NCI-H82 treated with DMSO at 0.1 percent for 48 hours (cell line): ENCODE results near the gene DNAJC5.
"Not testable (repeated sequence)": the region's sequence is repeated elsewhere in the genome, so short reads cannot be mapped to it uniquely, and the experiment has no call there.

Experiments used
- DNase-seq: peaks from one replicate; lab custom pipeline; 2025; ENCODE audit not compliant: unreplicated experiment; lab: John Stamatoyannopoulos, UW

Gene DNAJC5

GRCh38 chr20:63903796-63904561 is 9.1 kb downstream of the DNAJC5 start:
- no peak for DNase-seq

- no peak for DNase-seq
Observed at GRCh38 chr20:63908008-63908682, 13.2 kb downstream of the DNAJC5 start.

- DNase-seq: no peak
Observed at GRCh38 chr20:63911176-63911575, 16.2 kb downstream of the DNAJC5 start.

- no peak for DNase-seq
Observed at GRCh38 chr20:63913768-63914167, 18.8 kb downstream of the DNAJC5 start.

- no peak for DNase-seq
Observed at GRCh38 chr20:63915471-63915870, 20.5 kb downstream of the DNAJC5 start.

GRCh38 chr20:63916371-63916939 is 21.5 kb downstream of the DNAJC5 start:
- DNase-seq: not testable (repeated sequence)

GRCh38 chr20:63917811-63918210 is 22.9 kb downstream of the DNAJC5 start:
- DNase-seq: no peak

GRCh38 chr20:63919130-63919529 is 24.2 kb downstream of the DNAJC5 start:
- DNase-seq: no peak

- no peak for DNase-seq
Observed at GRCh38 chr20:63920226-63920625, 25.3 kb downstream of the DNAJC5 start.

GRCh38 chr20:63923651-63924050 is 28.7 kb downstream of the DNAJC5 start:
- DNase-seq: no peak

GRCh38 chr20:63924241-63924640 is 29.3 kb downstream of the DNAJC5 start:
- DNase-seq: no peak

- DNase-seq: no peak
Observed at GRCh38 chr20:63926298-63926697, 31.4 kb downstream of the DNAJC5 start.

- no peak for DNase-seq
Observed at GRCh38 chr20:63929071-63929470, 34.1 kb downstream of the DNAJC5 start.

- not testable (repeated sequence) for DNase-seq
Observed at GRCh38 chr20:63929473-63929883, 34.6 kb downstream of the DNAJC5 start.

- DNase-seq: no peak
Observed at GRCh38 chr20:63930971-63931553, 36.1 kb downstream of the DNAJC5 start.

GRCh38 chr20:63931735-63932134 is 36.8 kb downstream of the DNAJC5 start:
- no peak for DNase-seq

- no peak for DNase-seq
Observed at GRCh38 chr20:63932606-63933160, 37.8 kb downstream of the DNAJC5 start.

GRCh38 chr20:63933646-63934045 is 38.7 kb downstream of the DNAJC5 start:
- no peak for DNase-seq

GRCh38 chr20:63934271-63935068 is 39.5 kb downstream of the DNAJC5 start:
- no peak for DNase-seq

GRCh38 chr20:63935447-63935846 is 40.5 kb downstream of the DNAJC5 start:
- no peak for DNase-seq

- no peak for DNase-seq
Observed at GRCh38 chr20:63937596-63937995, 42.7 kb downstream of the DNAJC5 start.
